K562 (cell line): ENCODE measurements around the gene CTXN3. TPM values are rescaled to one million over a fixed set of nuclear protein-coding genes. Genes with fewer than 3 reads are reported as not detected.

ENCODE experiments used
- ATAC-seq: fragments of 200-7000 bp; cut with Tn5 transposase; 3 replicates; pipeline ENCODE4 v1.9.1; 2020; ENCODE audit warnings: moderate library complexity
- BruUV-seq: library from RNA; stranded (reverse); fragments of 400-500 nt; replicated peaks from 2 replicates; lab custom pipeline; 2021; lab: Mats Ljungman, UMichigan
- CTCF ChIA-PET: fragments of 300-600 bp; formaldehyde crosslinking; extraction: SDS; loops from one replicate; lab custom pipeline; 2021; ENCODE audit warnings: low intra/inter-chr PET ratio; lab: Yijun Ruan, JAX
- POLR2A ChIA-PET: fragments of 300-600, 350-650 bp; sonication (Branson Sonifier 250); formaldehyde crosslinking; extraction: SDS; loops from one replicate; lab custom pipeline; 2021; ENCODE audit warnings: antibody characterized with exemption, inconsistent platforms; lab: Yijun Ruan, JAX
- DNase-seq, 4 experiments: peaks; one replicate each; pipeline versions ENCODE4 v3.0.0 to v3.0.0-alpha.2; 2011 to 2018; ENCODE audit warnings: low spot score in 3 of 4, mixed read lengths in 3 of 4; ENCODE audit errors: extremely low read depth in 1 of 4
- FAIRE-seq: peaks from 2 replicates; lab custom pipeline; 2011; peaks lifted over from hg19 to GRCh38; lab: Jason Lieb, UNC
- H2AFZ ChIP-seq: 2 replicates; pipeline ENCODE4 v1.6.0; 2011; ENCODE audit warnings: low read depth, low read length, control low read depth, inconsistent platforms
- H3K27ac ChIP-seq: fragments of 200-600 bp; 3 replicates; pipeline ENCODE4 v1.8.0; 2011; ENCODE audit warnings: low read depth, mild to moderate bottlenecking, control low read depth, inconsistent platforms, low read length, moderate library complexity, mixed read lengths; ENCODE audit errors: extremely low read depth
- H3K27me3 ChIP-seq, 2 experiments: fragments of 300-600 bp in 1 of 2; 2 replicates in 1 of 2; 3 replicates in 1 of 2; pipeline versions ENCODE4 v1.6.0 to v1.8.0; 2011; ENCODE audit warnings: inconsistent platforms in 2 of 2, low read length in 2 of 2, mild to moderate bottlenecking in 1 of 2, mixed read lengths in 1 of 2, moderate library complexity in 1 of 2; ENCODE audit not compliant: control insufficient read depth in 2 of 2, insufficient read depth in 2 of 2
- H3K36me3 ChIP-seq: fragments of 300-600 bp; 3 replicates; pipeline ENCODE4 v1.8.0; 2011; ENCODE audit warnings: mild to moderate bottlenecking, low read length, inconsistent platforms; ENCODE audit not compliant: control insufficient read depth, insufficient read depth
- H3K4me1 ChIP-seq, 2 experiments: fragments of 200-600 bp in 1 of 2; replicated peaks in 1 of 2; 2 replicates in 1 of 2; 3 replicates in 1 of 2; pipeline versions ENCODE4 v1.5.1 to v1.8.0; 2011; ENCODE audit warnings: inconsistent platforms in 2 of 2, low read length in 2 of 2, mild to moderate bottlenecking in 1 of 2, mixed read lengths in 1 of 2, moderate library complexity in 1 of 2; ENCODE audit not compliant: control insufficient read depth in 2 of 2, insufficient read depth in 2 of 2
- H3K4me2 ChIP-seq: 2 replicates; pipeline ENCODE4 v1.6.1; 2011; ENCODE audit warnings: low read length, control low read depth, inconsistent platforms, mixed read lengths; ENCODE audit not compliant: insufficient read depth
- H3K4me3 ChIP-seq: fragments of 200-600 bp; sonication (generic), shearing (Covaris generic); 2 replicates; pipeline ENCODE4 v1.5.1; 2016; ENCODE audit warnings: control low read depth, inconsistent platforms
- H3K79me2 ChIP-seq: fragments of 200-600 bp; 3 replicates; pipeline ENCODE4 v1.8.0; 2011; ENCODE audit warnings: low read length, inconsistent platforms; ENCODE audit not compliant: control insufficient read depth, insufficient read depth
- H3K9ac ChIP-seq, 2 experiments: 2 replicates each; pipeline versions ENCODE4 v1.6.0 to v1.6.1; 2011; ENCODE audit warnings: low read depth in 2 of 2, low read length in 2 of 2, control low read depth in 1 of 2, inconsistent platforms in 1 of 2, mild to moderate bottlenecking in 1 of 2, mixed read lengths in 1 of 2; ENCODE audit not compliant: insufficient read depth in 1 of 2
- H3K9me1 ChIP-seq: one replicate; pipeline ENCODE4 v1.6.0; 2011; ENCODE audit warnings: inconsistent platforms, mild to moderate bottlenecking, low read length, moderate library complexity; ENCODE audit not compliant: control insufficient read depth, insufficient read depth
- H3K9me3 ChIP-seq: replicated peaks from 2 replicates; pipeline ENCODE4 v1.5.1; 2011; ENCODE audit warnings: low read depth, low read length, inconsistent platforms; ENCODE audit not compliant: control insufficient read depth, insufficient read depth
- H4K20me1 ChIP-seq: replicated peaks from 2 replicates; pipeline ENCODE4 v1.6.1; 2011; ENCODE audit warnings: low read length, inconsistent platforms, mixed read lengths; ENCODE audit not compliant: control insufficient read depth, insufficient read depth
- BHLHE40 ChIP-seq: IDR thresholded peaks from 2 replicates; pipeline ENCODE4 v1.6.1; 2011; ENCODE audit warnings: low read length, improper control_type of control experiment
- CEBPB ChIP-seq: fragments of 450-650 bp; IDR thresholded peaks from 2 replicates; pipeline ENCODE4 v1.6.1; 2016; ENCODE audit warnings: missing genetic modification characterization, missing compliant biosample characterization
- CUX1 ChIP-seq: fragments of 200-800 bp; sonication (Bioruptor generic); IDR thresholded peaks from 2 replicates; pipeline ENCODE4 v1.6.1; 2016; ENCODE audit warnings: missing genetic modification characterization, missing compliant biosample characterization
- ELF1 ChIP-seq: fragments of 200-800 bp; sonication (Bioruptor generic); IDR thresholded peaks from 2 replicates; pipeline ENCODE4 v1.6.1; 2016; ENCODE audit warnings: missing genetic modification characterization, missing compliant biosample characterization
- HOMEZ ChIP-seq: fragments of 250-450 bp; sonication (Bioruptor Pico); IDR thresholded peaks from 2 replicates; pipeline ENCODE4 v1.4.0; 2020; ENCODE audit warnings: mild to moderate bottlenecking, moderate library complexity
- JUN ChIP-seq, 2 experiments: sonication (generic) in 1 of 2; formaldehyde crosslinking in 1 of 2; IDR thresholded peaks; 2 replicates each; pipeline versions ENCODE4 v1.6.1 to v1.8.0; 2012 to 2022; ENCODE audit warnings: borderline replicate concordance in 2 of 2, mild to moderate bottlenecking in 2 of 2, improper control_type of control experiment in 1 of 2, low read depth in 1 of 2, low read length in 1 of 2, missing genetic modification reagents in 1 of 2
- POLR2AphosphoS2 ChIP-seq: IDR thresholded peaks from 2 replicates; pipeline ENCODE4 v1.6.1; 2012; ENCODE audit warnings: low read length, improper control_type of control experiment
- TAF7 ChIP-seq: fragments of 450-650 bp; IDR thresholded peaks from 2 replicates; pipeline ENCODE4 v1.6.1; 2016; ENCODE audit warnings: missing genetic modification characterization, missing compliant biosample characterization
- YBX1 ChIP-seq: fragments of 450-650 bp; IDR thresholded peaks from 2 replicates; pipeline ENCODE4 v1.7.1; 2016; ENCODE audit warnings: mild to moderate bottlenecking
- ZBED1 ChIP-seq: IDR thresholded peaks from 2 replicates; pipeline ENCODE4 v1.6.1; 2014
- ZBTB17 ChIP-seq: fragments of 450-650 bp; formaldehyde crosslinking; IDR thresholded peaks from 2 replicates; pipeline ENCODE4 v1.4.0; 2020; ENCODE audit warnings: mild to moderate bottlenecking
- ZC3H4 ChIP-seq: sonication (generic); formaldehyde crosslinking; IDR thresholded peaks from 2 replicates; pipeline ENCODE4 v1.9.0; 2021; ENCODE audit warnings: missing genetic modification reagents, borderline replicate concordance
- ZNF184 ChIP-seq: sonication (generic); formaldehyde crosslinking; IDR thresholded peaks from 2 replicates; pipeline ENCODE4 v1.5.0; 2020; ENCODE audit warnings: missing genetic modification reagents
- ZNF23 ChIP-seq: fragments of 250-450 bp; sonication (Bioruptor Pico); IDR thresholded peaks from 2 replicates; pipeline ENCODE4 v1.4.0; 2020; ENCODE audit warnings: mild to moderate bottlenecking
- ZNF57 ChIP-seq: fragments of 450-650 bp; formaldehyde crosslinking; IDR thresholded peaks from 2 replicates; pipeline ENCODE4 v1.4.0; 2020; ENCODE audit warnings: mild to moderate bottlenecking, moderate library complexity
- ZNF717 ChIP-seq: fragments of 250-450 bp; sonication (Bioruptor Pico); IDR thresholded peaks from 2 replicates; pipeline ENCODE4 v1.5.0; 2021
- ZNF76 ChIP-seq: fragments of 250-450 bp; sonication (Bioruptor Pico); IDR thresholded peaks from 2 replicates; pipeline ENCODE4 v1.4.0; 2020; ENCODE audit warnings: mild to moderate bottlenecking, moderate library complexity, borderline replicate concordance
- WGBS: fragments of 100-300 bp; shearing (Covaris generic); methylation state at CpG from one replicate; pipeline ENCODE4 v1.1.6; 2016; ENCODE audit warnings: low coverage, mixed read lengths; ENCODE audit not compliant: insufficient coverage; ENCODE audit errors: missing lambda C conversion rate; 5-methylcytosine and 5-hydroxymethylcytosine counted together
- in situ Hi-C: fragments of 300-500 bp; cut with MboI; formaldehyde crosslinking; loops from 4 replicates; pipeline ENCODE4 v1.15.0; 2018; ENCODE audit warnings: inconsistent platforms, mixed read lengths
- intact Hi-C: fragments of 100-400 bp; cut with micrococcal nuclease; formaldehyde crosslinking; loops from 2 replicates; pipeline ENCODE4 v1.14.2; 2022
- polyA plus RNA-seq, 8 experiments: library from polyadenylated mRNA; depleted of rRNA in 4 of 8; stranded (reverse) in 5 of 8; unstranded in 3 of 8; fragments of >200 nt; fragmentation: Nextera tagmentation in 2 of 8; fragmentation: Illumina TruSeq in 1 of 8; extraction: Ambion mirVana in 2 of 8; extraction: Trizol in 1 of 8; gene quantifications; 2 replicates each; pipeline versions ENCODE4 v1.2.1 to v1.2.3, GENCODE V29; 2011 to 2014; ENCODE audit warnings: inconsistent platforms in 1 of 8, missing spikeins in 1 of 8
- total RNA-seq, 7 experiments: library from RNA; depleted of rRNA in 6 of 7; stranded (reverse); fragments of >200 nt in 6 of 7; fragmentation: Illumina TruSeq in 2 of 7; extraction: Trizol in 2 of 7; gene quantifications; 2 replicates each; pipeline versions ENCODE4 v1.2.1 to v1.2.3, GENCODE V29; 2011 to 2021; ENCODE audit warnings: low replicate concordance in 1 of 7

The CTXN3 gene
- total and polyA plus RNA-seq, 9 of the 15 experiments (the other 6 are each of a cell fraction or from before 2014, with no cell fraction given) = not detected

GRCh38 chr5:127656825-127657224, 7.9 kb downstream of the CTXN3 start:
- Histone ChIP-seq H3K9me3 (no peaks in the 10 kb centered on the region), H3K27me3 (peaks cover 0 to 5% of the 10 kb centered on the region in 2 experiments; a peak in 2 of 5 replicates), H3K79me2 (no peaks in the 10 kb centered on the region), H3K9ac (no peak overlapping the region), H3K4me3 (no peak overlapping the region), H3K4me1 (no peaks in the 10 kb centered on the region), H4K20me1 (no peaks in the 10 kb centered on the region), H3K4me2 (no peak overlapping the region), H3K9me1 (no peaks in the 10 kb centered on the region), H2AFZ (no peak overlapping the region), H3K36me3 (no peaks in the 10 kb centered on the region), H3K27ac (no peak overlapping the region)
- in situ Hi-C loops (no loop called here), intact Hi-C loops (no loop called here)
- no peak for TF ChIP-seq CEBPB (tag)
- TF ChIP-seq ZNF57 (CRISPR knock-in tag) = no peak
- TF ChIP-seq BHLHE40 = no peak
- no peak for TF ChIP-seq ZBTB17 (CRISPR knock-in tag)
- no peak for TF ChIP-seq JUN (IDR thresholded peaks at IDR 0.05; ENCODE audit: borderline replicate concordance, low read depth, low read length)
- no peak for TF ChIP-seq JUN (CRISPR knock-in tag; IDR thresholded peaks at IDR 0.05; ENCODE audit: borderline replicate concordance)
- no peak for TF ChIP-seq YBX1
- no peak for TF ChIP-seq ZNF717 (CRISPR knock-in tag)
- no peak for TF ChIP-seq ZC3H4 (CRISPR knock-in tag)
- TF ChIP-seq ZNF23 (CRISPR knock-in tag) = no peak
- no peak for TF ChIP-seq TAF7 (tag)
- TF ChIP-seq ZBED1 = no peak
- no peak for TF ChIP-seq HOMEZ
- TF ChIP-seq ZNF184 (CRISPR knock-in tag) = no peak
- no peak for TF ChIP-seq CUX1 (CRISPR knock-in tag)
- no peak for TF ChIP-seq ELF1 (tag)
- no peak for TF ChIP-seq POLR2AphosphoS2
- no peak for TF ChIP-seq ZNF76 (CRISPR knock-in tag)
- POLR2A ChIA-PET = interaction anchor here (0.6 kb wide), 1 partner anchor 11 kb away, joined by 3 read pairs; no protein-coding TSS in a partner anchor
- ATAC-seq (no peak), FAIRE-seq (no peak), DNase-seq (no peak)
- CTCF ChIA-PET = no interaction called here
- 0% methylated on average over 6 of the region's 6 CpGs for WGBS
- BruUV-seq = no TSS peak
